Stimulated activated CD8-positive, alpha-beta memory T cell treated with anti-CD3 and anti-CD28 coated beads, Interleukin-15, amount 100 ng/mL, for 1 hour (primary cell): ENCODE results near the gene VWA8.

Source experiments
- DNase-seq: peaks from one replicate; pipeline ENCODE4 v3.0.0-alpha.2; 2020; ENCODE audit warnings: low read depth

The VWA8 gene

GRCh38 chr13:41740479-41740878 is 220.4 kb downstream of the VWA8 start:
- no peak for DNase-seq

DNA sequence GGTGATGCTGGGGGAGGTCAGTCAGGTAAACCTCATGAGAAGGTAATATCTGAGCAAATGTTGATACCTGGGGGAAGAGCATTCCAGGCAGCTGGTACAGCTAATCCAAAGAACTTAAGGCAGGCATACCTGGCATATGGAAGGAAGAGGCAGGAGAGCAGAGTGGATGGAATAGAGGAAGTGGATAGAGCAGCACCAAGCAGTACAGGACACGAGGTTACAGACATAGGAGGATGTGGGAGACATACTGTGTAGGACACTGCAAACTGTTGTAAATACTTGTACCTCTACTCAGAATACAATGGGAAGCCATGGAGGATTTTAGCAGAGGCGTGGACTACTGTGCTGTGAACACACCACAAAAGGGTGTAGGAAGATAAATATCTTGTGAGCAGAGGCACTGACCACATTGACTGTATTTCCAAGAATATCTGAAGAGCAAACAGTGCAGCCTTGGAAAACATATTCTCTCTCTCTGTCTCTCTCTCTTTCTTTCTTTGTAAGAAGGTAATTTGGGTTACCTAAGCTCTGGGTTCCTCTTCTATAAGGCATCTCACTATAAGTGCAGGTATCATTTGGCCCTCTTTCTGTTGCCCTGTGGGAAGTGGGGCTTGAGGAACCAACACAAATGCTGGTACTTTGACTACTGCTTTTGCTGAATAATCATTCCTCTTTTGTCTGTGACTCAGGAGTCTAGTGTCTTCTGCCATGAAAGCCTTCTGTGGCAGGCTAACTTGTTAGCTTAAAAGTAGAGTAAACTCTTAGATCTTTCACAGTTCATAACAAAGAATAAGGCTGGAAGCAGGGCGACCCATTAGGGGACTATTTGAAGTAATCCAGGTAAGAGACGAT is 238.0 kb downstream of the VWA8 start:
- DNase-seq, result no peak

DNA sequence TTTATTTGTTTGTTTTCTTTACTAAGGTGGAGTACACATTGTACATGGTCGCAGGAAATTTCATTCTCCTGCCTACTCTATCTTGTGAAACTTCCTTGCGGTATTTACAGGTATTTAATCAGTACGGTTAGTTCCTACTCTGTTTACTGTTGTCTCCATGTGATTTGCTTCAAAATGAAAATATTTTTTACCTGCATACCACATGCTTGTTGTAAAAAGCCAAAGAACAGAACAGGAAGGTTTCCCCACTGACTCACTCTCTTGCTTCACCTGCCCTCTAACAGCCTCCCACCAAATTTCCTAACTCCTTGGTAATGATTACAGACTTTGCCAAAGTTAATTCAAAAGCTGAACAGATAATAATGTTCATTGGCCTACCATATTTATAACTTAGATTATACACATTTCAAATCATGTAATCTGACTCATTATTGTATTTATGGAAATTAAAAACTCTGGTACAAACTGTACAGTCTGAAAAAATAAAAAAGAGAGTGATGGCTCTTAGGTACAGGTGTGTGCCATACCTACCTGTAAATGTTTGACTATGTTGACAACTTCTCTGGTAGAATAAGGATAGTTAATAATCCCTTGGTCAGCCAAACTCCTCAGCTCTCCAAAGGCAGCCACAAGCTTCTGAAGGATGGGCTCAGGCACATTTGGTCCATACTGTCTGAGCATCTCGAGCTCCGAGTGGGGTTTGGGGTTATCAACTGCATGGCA is 239.9 kb downstream of the VWA8 start:
- DNase-seq, result no peak

GRCh38 chr13:41716236-41716635 is 244.7 kb downstream of the VWA8 start:
- no peak for DNase-seq

GRCh38 chr13:41713405-41713804 is 247.5 kb downstream of the VWA8 start:
- no peak for DNase-seq

- DNase-seq, result no peak
Measured at GRCh38 chr13:41710771-41711170, 250.1 kb downstream of the VWA8 start.

- no peak for DNase-seq
Measured at GRCh38 chr13:41709511-41709910, 251.4 kb downstream of the VWA8 start.

DNA sequence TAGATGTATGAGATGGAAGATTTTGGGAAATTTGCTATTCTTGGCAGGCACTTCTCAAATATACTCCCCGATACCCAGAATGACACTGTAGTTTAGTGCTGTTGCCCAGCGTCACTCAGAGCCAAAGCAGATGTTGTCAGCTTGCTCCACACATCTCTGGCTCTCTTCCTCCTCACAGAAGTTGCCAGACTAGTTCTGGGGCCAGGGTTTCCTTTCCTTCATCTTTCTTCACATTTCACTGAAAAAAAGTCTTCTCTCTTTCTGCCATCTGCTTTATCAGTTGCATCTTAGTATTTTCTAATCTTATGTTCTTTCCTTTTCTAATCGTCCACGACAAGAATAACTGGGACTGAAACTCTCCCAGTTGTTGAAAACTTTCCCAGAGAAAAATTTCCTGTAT is 252.2 kb downstream of the VWA8 start:
- DNase-seq, result no peak

DNA sequence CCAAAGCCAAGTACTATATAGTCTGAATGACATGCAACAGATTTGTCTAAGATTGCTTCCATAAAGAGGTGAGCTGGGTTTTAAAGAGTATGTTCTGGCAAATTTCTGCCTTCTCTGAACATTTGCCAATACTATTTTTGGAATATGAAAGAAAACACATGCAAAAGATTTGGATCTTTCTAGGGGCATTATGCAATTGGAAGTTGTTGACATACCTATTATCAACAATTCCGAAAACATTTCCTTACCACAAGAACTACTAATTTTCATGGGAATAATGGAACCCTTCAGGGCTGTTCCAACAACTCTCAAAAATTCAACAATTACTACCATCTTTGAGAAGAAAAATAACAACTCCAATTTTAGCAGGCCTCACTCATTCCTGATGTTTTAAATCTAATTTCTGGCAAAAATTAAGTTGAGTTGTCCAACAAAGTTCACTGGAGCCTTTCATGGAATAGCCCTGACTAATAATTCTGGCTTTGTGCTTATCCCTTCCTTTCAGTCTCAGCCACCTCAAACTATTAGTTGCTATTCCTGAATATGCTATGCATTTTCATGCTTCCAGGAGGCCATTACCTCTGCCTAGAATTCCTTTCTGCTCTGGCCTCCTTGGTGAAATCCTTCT is 253.6 kb downstream of the VWA8 start:
- no peak for DNase-seq

GRCh38 chr13:41706152-41706551 is 254.8 kb downstream of the VWA8 start:
- no peak for DNase-seq

DNA sequence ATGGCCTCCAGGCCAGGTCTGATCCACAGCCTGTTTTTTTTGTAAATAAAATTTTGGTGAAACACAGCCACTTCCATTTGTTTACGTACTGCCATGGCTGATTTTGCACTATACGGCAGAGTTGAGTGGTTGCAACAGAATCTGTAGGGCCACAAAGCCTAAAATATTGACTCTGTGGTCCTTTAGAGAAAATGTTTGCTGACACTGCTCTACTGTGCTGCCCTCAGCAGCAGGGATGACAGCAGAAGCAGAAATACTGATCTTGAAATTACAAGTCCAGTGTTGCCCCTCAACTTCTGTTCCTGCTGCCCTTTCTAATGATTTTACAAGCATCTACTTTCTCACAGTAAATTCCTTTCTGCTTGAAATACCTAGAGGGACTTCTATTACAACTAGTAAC is 258.4 kb downstream of the VWA8 start:
- DNase-seq, result no peak

DNA sequence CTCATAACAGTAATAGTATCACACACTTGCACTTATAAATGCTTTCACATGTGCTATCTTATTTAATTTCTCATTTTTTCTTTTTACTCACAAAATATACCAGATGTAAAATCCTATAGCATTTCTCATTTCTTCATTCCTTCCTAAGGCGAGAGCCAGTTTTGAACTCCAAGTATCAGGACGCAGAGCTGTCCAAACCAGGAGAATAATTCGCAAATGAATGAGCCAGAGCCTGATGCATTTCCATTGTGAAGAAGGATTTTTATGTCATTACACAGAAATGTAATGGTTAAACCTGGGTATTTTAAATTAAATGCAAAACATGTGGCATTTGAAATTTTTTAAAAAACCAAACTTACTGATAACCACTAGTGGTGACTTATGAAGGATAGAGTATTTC is 259.2 kb downstream of the VWA8 start:
- DNase-seq, result no peak

GRCh38 chr13:41700790-41701310 is 260.1 kb downstream of the VWA8 start:
- no peak for DNase-seq

DNA sequence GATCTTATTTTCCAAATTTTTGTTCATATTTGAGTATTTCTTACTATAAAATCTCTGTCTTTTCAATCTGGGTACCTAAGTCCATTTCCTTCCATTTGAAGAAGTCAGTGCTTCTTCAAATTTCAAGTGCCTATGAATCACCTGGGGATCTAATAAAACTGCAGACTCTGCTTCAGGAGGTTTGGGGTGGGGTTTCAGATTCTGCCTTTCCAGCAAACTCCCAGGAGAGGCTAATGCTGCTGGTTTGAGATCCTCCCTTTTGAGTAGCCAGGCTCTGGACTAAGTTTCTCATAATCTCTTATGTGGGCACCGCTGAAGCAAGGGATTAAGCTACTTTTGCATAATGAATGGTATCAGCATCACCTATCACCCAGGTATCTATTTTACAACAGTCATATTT is 261.1 kb downstream of the VWA8 start:
- no peak for DNase-seq

GRCh38 chr13:41697578-41697977 is 263.3 kb downstream of the VWA8 start:
- no peak for DNase-seq

DNA sequence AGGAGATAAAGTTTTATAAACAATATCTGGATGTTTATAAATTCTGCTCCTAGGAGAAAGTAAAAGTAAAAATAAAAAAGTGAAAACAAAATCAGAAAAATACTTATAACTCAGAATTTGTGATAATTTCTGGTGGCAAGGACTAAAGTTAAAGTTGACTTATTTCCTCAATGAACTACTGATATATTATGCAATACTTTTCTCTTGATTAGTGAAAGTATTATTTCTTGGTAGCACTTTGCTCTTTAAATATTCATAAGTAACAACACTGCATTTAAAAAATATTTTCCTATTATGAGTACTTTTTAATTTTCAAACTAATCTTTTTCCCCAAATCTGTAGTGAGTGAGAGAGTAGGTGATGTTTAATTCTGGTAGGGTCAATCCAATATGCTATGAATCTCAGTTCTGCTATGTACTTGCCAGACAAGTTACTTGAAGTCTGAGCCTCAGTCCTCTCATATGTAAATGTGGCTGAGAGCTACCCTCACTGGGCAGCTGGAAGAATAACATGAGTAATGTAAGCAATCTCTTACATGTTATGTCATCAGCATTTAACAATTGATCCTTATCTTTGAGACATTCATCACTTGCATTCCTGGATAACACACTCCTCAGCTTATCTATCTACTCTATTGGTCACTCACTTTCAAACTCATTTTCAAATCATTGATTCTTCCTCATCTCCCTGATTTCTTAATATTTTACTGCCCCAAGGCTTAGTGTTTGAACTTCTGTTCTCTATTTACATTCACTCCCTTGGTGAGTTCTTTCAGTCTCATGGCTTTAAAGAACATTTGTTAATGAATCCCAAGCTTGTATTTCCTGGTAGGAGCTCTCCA is 264.5 kb downstream of the VWA8 start:
- DNase-seq, result no peak

DNA sequence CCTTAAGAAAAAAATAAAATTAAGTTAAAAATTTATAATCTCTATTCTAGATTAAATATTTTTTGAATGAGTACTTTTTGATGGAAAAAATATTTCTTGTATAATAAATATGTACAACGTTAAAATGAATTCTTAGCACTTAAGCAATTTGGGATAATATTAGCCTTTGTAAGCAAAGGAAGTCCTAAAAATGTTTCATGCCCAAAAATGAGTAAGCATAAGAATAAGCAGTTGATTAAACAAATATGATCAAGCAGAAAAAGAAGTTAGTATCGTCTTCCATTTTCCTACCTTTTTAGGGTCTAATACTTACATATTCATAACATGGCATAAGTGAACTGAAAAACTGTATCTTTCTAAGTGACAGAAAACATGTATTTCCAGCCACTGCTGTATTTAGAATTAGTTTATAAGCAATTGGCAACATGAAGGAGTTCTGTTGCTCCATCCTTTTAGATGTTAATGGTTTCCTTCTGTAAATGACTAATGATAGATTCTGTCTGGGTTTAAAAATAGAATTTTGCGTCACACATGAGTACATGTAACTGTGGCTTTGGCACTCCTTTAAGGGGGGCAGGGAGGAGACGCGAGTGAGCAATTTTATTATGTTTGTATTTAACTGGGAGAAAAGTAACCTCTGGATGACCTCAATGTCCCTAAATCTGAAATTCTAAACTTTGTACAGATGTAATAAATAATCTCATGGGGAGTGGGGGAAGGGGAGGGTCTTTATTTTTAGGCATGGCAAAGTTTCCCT is 266.2 kb downstream of the VWA8 start:
- no peak for DNase-seq

GRCh38 chr13:41693434-41693833 is 267.5 kb downstream of the VWA8 start:
- no peak for DNase-seq

DNA sequence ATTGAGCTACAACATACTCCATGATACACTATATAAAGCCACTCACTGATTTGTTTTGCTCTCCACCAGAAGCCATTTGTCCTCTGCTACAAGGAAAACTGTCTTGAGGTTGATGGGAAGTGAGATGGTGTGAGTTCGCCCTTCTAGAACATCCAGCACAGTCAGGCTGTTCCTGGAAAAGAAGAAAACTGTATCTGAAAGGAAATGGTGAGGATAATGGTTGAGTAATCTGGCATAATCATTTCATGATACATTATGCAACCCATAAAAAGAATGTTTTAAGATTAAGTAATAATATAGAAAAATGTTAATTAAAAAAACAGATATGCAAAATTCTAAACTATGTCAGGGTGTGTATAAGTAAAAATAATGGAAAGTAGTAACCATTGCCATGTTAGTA is 269.6 kb downstream of the VWA8 start:
- DNase-seq, result no peak

- no peak for DNase-seq
Measured at GRCh38 chr13:41682766-41683165, 278.1 kb downstream of the VWA8 start.

- no peak for DNase-seq
Measured at GRCh38 chr13:41682001-41682400, 278.9 kb downstream of the VWA8 start.
